GM21825 (cell line): ENCODE measurements around the gene ZFHX3.
"Not testable (repeated sequence)": the region's sequence is repeated elsewhere in the genome, so short reads cannot be mapped to it uniquely, and the experiment has no call there.

Source experiments
- ATAC-seq: cut with Tn5 transposase; IDR thresholded peaks from one replicate; pipeline ENCODE4 v1.9.1; 2021; ENCODE audit warnings: mild to moderate bottlenecking, moderate library complexity; ENCODE audit not compliant: unreplicated experiment

Gene ZFHX3, protein sequence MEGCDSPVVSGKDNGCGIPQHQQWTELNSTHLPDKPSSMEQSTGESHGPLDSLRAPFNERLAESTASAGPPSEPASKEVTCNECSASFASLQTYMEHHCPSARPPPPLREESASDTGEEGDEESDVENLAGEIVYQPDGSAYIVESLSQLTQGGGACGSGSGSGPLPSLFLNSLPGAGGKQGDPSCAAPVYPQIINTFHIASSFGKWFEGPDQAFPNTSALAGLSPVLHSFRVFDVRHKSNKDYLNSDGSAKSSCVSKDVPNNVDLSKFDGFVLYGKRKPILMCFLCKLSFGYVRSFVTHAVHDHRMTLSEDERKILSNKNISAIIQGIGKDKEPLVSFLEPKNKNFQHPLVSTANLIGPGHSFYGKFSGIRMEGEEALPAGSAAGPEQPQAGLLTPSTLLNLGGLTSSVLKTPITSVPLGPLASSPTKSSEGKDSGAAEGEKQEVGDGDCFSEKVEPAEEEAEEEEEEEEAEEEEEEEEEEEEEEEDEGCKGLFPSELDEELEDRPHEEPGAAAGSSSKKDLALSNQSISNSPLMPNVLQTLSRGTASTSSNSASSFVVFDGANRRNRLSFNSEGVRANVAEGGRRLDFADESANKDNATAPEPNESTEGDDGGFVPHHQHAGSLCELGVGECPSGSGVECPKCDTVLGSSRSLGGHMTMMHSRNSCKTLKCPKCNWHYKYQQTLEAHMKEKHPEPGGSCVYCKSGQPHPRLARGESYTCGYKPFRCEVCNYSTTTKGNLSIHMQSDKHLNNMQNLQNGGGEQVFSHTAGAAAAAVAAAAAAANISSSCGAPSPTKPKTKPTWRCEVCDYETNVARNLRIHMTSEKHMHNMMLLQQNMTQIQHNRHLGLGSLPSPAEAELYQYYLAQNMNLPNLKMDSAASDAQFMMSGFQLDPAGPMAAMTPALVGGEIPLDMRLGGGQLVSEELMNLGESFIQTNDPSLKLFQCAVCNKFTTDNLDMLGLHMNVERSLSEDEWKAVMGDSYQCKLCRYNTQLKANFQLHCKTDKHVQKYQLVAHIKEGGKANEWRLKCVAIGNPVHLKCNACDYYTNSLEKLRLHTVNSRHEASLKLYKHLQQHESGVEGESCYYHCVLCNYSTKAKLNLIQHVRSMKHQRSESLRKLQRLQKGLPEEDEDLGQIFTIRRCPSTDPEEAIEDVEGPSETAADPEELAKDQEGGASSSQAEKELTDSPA (N-terminal part only)

DNA sequence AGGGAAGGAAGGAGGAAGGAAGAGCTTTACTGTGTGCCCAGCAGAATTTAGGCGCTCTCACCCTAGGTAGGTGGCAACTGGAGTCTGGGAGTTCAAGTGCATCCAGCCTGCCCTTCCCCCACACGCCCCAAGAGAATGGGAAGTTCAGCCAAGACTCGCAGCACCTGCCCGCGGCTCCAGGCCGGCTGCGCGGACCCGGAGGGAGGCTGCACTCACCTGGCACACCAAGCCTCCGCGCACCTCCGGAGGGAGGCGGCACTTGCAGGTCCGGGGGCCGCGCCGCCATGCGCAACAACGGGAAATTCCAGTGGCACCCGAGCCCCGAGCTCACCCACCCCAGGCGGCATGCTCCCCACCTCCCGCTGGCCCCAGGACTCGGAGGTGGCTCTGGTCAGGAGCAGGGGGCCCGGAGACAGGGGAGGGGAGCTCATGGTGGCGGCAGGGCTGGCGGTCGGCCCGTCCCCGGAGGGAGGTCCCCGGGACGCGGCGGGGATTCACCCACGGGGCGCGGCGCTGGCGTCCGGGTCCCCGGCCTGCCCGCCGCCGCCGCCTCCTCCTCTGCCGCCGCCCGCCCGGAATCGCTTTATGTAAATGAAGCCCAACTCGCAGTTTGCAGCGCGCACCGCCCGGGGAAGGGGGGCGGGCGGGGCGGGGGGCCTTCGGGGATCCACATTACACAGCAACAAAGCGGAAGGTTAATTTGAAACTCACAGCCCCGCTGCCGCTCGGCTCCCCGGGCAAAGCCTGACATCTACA is at the start of gene ZFHX3:
Gene ZFHX3, minus strand, starts transcription at position 593 of the 756 bp plus-strand sequence. CDS start 87,983 bp downstream, outside the sequence.
- ATAC-seq, result peak; percentile 75

DNA sequence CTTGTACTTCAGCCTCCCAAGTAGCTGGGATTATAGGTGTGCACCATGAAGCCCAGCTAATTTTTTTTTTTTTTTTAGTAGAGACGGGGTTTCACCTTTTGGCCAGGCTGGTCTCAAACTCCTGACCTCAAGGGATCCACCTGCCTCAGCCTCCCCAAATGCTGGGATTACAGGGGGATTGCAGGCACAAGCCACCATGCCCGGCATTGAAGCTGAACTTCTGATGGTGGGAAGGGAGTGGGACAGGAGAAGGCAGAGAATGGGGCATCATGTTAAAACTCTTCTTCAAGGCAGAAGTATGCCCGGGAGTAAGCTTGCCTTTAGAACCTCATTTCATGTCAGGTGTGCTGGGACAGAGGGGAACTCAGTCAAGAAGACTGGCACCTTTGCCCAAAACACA is 48.6 kb upstream of the ZFHX3 start:
- ATAC-seq, result no peak

- ATAC-seq, result no peak
These were observed 48.0 kb upstream of the ZFHX3 start for GRCh38 chr16:73095885-73096421.

- ATAC-seq, result no peak
These were observed 47.4 kb upstream of the ZFHX3 start for GRCh38 chr16:73095142-73095820.

DNA sequence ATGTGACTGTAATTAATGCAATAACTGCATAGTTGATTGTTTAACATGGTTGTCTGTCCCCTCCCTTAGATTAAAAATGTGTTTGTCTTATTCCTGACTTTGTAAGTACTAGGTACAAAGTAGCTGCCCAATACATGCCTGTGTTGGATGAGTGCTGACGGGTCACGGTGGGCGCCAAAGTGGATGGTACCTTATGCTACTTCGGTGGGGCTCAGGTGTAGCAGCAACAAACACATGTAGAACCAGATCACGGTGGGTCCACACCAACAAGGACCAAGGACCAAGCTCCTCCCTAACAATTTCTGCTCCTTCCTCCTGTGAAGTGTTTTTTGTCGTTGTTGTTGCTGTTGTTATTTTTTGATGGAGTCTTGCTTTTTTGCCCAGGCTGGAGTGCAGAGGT is 46.4 kb upstream of the ZFHX3 start:
- ATAC-seq, result no peak

- ATAC-seq, result no peak
These were observed 45.5 kb upstream of the ZFHX3 start for GRCh38 chr16:73093146-73094144.

DNA sequence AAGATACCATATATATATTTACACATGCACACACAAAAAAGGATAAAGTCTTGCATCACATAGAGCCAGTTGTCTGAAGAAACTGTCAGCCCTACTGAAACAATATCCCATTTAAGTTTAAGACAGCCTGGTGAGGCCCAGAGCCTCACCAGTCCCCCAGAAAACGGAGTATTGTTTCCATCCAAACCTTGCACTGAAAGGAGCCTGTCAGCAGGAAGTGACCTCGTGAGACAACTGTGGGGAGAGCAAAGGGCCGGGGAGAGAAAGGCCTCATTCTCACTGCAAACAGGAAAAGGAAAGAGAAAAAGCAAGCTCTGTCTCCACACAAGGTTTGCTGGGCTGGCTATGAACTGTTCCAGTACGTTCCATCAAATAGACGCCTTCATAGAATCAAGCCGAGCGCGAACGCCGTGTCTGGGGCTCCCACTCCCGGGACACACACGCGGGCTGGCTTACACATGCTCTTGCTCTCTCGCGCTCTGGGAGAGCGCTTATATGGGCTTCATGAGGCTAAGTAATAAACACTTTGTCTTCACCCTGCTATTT is 44.4 kb upstream of the ZFHX3 start:
- no peak for ATAC-seq

GRCh38 chr16:73091174-73091573 is 43.2 kb upstream of the ZFHX3 start:
- ATAC-seq, result no peak

- ATAC-seq, result no peak
These were observed 41.5 kb upstream of the ZFHX3 start for GRCh38 chr16:73089420-73089819.

DNA sequence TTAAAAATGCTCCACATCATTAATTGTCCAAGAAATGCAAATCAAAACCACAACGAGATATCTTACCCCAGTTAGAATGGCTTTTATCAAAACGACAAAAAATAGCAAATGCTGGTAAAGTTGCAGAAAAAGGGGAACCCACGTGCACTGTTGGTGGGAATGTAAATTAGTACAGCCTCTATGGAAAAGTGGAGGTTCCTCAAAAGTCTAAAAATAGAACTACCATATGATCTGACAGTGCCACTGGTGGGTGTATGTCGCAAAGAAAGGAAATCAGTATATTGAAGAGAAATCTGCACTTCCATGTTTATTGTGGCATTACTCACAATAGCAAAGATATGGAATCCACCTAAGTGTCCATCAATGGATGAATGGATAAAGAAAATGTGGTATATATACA is 38.2 kb upstream of the ZFHX3 start:
- no peak for ATAC-seq

- no peak for ATAC-seq
These were observed 35.3 kb upstream of the ZFHX3 start for GRCh38 chr16:73083271-73083670.

DNA sequence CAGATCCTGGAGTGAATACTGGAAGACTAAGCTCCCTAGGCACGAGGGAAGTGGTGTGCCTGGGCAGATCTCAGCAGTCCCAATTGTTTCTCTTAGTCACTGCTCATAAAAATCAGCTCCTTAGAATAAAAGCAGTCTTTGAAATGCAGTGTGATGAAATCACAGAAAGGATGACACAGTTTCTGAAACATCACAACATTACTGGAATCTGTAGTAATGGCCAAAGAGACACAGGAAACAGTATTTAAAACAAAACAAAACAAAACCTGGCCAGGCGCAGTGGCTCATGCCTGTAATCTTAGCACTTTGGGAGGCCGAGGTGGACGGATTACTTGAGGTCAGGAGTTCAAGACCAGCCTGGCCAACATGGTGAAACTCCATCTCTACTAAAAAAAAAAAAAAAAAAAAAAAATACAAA is 34.7 kb upstream of the ZFHX3 start:
- not testable (repeated sequence) for ATAC-seq

- ATAC-seq, result no peak
These were observed 33.0 kb upstream of the ZFHX3 start for GRCh38 chr16:73080931-73081330.

DNA sequence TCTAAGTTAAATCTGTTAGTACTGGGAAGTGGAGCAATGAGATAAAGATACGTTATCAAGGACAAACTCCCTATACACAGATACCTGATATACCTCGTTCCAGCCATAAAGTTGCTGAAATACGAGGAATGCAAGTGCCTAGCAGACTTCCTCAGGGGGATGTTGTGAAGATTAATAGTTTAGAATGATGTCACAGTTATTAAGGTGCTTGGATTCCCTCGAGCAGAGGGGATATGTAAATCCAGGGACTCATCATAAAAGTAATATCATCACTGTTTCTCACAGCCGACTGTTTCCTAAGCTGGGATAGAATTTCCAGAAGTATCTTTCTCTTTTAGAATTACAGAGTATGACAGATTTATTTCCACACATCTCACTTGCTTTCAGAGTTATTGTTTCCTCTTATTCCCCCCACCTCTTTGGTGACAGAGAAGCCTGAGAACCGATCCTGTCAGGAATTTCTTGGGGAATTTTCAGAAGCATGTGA is 28.4 kb upstream of the ZFHX3 start:
- no peak for ATAC-seq

DNA sequence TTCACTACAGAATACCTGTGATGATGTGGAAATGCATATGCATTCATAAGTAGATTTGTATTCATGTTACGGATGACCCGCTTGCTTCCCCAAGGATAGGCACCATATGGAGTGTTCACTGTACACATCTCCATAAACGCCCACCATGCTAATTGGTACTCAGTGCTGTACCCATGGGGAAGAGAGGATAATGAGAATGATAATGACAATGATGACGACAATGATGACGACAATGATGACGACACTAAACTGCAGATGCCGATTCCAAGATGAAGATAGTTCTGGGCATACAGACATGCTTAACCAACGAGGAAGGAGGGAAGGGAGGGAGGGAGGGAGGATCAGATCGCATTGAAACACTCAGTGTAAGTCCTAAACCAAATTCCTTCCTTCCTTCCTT is 26.5 kb upstream of the ZFHX3 start:
- no peak for ATAC-seq

- not testable (repeated sequence) for ATAC-seq
These were observed 24.1 kb upstream of the ZFHX3 start for GRCh38 chr16:73072051-73072450.

DNA sequence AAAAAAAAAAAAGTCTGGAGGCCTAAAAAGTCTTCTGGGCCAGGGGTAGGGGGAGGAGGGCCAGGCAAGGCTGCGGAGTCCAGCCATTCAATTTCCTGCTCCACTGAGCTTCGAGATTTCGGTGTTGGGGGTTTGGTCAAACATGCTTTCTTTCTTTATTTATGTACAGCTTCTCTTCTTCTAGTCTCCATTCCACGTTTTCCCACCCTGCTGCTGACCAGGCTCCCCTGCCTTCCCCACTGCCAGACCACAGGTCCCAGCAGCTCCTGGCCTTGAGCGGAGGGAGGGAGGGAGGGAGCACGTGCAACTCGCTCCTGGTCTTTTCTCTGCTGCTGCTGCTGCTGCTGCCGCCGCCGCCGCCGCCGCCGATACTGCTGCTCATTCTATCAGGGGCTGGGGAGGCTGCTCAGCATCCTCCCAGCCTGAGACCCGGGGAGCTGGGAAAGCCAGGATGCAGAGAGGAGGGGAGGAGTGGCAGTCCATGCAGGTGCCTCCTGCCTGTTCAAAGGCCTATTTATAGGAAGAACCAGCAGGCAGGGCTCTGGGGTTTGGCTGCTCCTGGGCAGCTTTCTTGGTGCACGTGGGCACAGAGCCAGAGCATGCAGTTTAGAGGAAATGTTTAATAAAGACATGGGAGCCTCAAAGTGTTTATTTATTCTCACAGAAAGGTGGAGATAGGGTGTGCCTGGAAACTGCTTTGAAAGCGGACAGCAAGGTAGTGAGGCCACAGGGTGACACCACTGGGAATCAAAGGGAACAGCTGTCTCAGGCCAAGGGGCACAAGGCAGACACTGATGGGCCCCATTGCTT is 23.4 kb upstream of the ZFHX3 start:
- ATAC-seq, result no peak
